Gastrocnemius medialis (tissue), 4 donors: ENCODE measurements around the gene CACNA1H.

Experiments used
- POLR2A ChIP-seq, 2 donors: fragments of 450-650 bp; IDR thresholded peaks; one replicate each; pipeline ENCODE4 v1.6.1; 2017; ENCODE audit warnings: antibody characterized with exemption in 2 of 2, mild to moderate bottlenecking in 2 of 2, moderate library complexity in 2 of 2
- TF ChIP-seq, protein P1 (sequence below), 5 experiments: fragments of 450-650 bp in 3 of 5; fragments of 200-600 bp in 2 of 5; sonication (generic) in 2 of 5; IDR thresholded peaks in 4 of 5; conservative IDR thresholded peaks in 1 of 5; 1 replicate in 4 of 5; 2 replicates in 1 of 5; pipeline ENCODE4 v1.5.1; 2016 to 2019; ENCODE audit warnings: antibody characterized with exemption in 5 of 5, mild to moderate bottlenecking in 3 of 5, moderate library complexity in 3 of 5

DNA sequence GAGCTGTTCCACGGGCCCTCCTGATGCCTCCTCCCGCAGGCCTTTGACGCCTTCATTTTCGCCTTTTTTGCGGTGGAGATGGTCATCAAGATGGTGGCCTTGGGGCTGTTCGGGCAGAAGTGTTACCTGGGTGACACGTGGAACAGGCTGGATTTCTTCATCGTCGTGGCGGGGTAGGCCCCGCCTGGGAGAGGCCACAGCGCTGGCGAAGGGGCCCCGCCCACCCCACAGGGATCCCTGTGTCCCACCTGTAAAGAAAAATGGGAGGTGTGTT lies 42.4 kb downstream of the CACNA1H start:
- TF ChIP-seq POLR2A (IDR thresholded peaks at IDR 0.05): no peak
- TF ChIP-seq, protein P1, sequence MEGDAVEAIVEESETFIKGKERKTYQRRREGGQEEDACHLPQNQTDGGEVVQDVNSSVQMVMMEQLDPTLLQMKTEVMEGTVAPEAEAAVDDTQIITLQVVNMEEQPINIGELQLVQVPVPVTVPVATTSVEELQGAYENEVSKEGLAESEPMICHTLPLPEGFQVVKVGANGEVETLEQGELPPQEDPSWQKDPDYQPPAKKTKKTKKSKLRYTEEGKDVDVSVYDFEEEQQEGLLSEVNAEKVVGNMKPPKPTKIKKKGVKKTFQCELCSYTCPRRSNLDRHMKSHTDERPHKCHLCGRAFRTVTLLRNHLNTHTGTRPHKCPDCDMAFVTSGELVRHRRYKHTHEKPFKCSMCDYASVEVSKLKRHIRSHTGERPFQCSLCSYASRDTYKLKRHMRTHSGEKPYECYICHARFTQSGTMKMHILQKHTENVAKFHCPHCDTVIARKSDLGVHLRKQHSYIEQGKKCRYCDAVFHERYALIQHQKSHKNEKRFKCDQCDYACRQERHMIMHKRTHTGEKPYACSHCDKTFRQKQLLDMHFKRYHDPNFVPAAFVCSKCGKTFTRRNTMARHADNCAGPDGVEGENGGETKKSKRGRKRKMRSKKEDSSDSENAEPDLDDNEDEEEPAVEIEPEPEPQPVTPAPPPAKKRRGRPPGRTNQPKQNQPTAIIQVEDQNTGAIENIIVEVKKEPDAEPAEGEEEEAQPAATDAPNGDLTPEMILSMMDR (IDR thresholded peaks at IDR 0.05 in 4 of 5, conservative IDR thresholded peaks at IDR 0.05 in 1 of 5): no peak
